GM12873 (cell line): ENCODE measurements around the gene PFDN4.

Source experiments
- CTCF ChIP-seq: IDR thresholded peaks from 2 replicates; pipeline ENCODE4 v1.5.1; 2012; ENCODE audit warnings: low read depth, mild to moderate bottlenecking, moderate library complexity, low read length, control low read depth; ENCODE audit not compliant: insufficient read depth; ENCODE audit errors: missing control alignments

The PFDN4 gene

GRCh38 chr20:54220722-54221121, 12.8 kb downstream of the PFDN4 start:
- no peak for TF ChIP-seq CTCF

- no peak for TF ChIP-seq CTCF
Observed at GRCh38 chr20:54221353-54221752, 13.5 kb downstream of the PFDN4 start.

GRCh38 chr20:54221996-54222890, 14.4 kb downstream of the PFDN4 start:
- TF ChIP-seq CTCF: no peak

GRCh38 chr20:54223285-54223684, 15.4 kb downstream of the PFDN4 start:
- TF ChIP-seq CTCF: no peak

GRCh38 chr20:54223751-54224150, 15.9 kb downstream of the PFDN4 start:
- TF ChIP-seq CTCF: no peak

GRCh38 chr20:54227241-54227640, 19.4 kb downstream of the PFDN4 start:
- TF ChIP-seq CTCF: no peak

- TF ChIP-seq CTCF: no peak
Observed at GRCh38 chr20:54227751-54228150, 19.9 kb downstream of the PFDN4 start.
